Mammary epithelial cell (primary cell): ENCODE data around the gene GM2A.

Experiments
- CTCF ChIP-seq, 2 donors: IDR thresholded peaks in 1 of 2; conservative IDR thresholded peaks in 1 of 2; 2 replicates each; pipeline ENCODE4 v1.5.1; 2011 to 2012; ENCODE audit warnings: inconsistent platforms in 2 of 2, low read length in 2 of 2, mild to moderate bottlenecking in 2 of 2, control low read depth in 1 of 2, low read depth in 1 of 2; ENCODE audit not compliant: insufficient read depth in 1 of 2; ENCODE audit errors: extremely low read depth in 1 of 2
- EZH2 ChIP-seq: IDR thresholded peaks from 2 replicates; pipeline ENCODE4 v1.6.1; 2012; ENCODE audit warnings: low read length, inconsistent platforms, borderline replicate concordance

GRCh38 chr5:151251001-151251551 lies 1.9 kb upstream of the GM2A start:
- TF ChIP-seq EZH2, result no peak
- TF ChIP-seq CTCF (conservative IDR thresholded peaks at IDR 0.05 in 1 of 2, IDR thresholded peaks at IDR 0.05 in 1 of 2; ENCODE audit: extremely low read depth in 1 of 2, insufficient read depth in 1 of 2, low read depth in 1 of 2, low read length in 2 of 2), result no peak
